Activated CD8-positive, alpha-beta T cell treated with anti-CD3 and anti-CD28 coated beads, Interleukin-2, amount 10 ng/mL, durations not matched to agents 7 days and 5 days (primary cell): Measurements from ENCODE around the gene RBM8A. TPM values are rescaled to one million over a fixed set of nuclear protein-coding genes. Genes with fewer than 3 reads are reported as not detected.

ENCODE experiments used
- ATAC-seq: fragments of 150-1000 bp; cut with Tn5 transposase; one replicate; pipeline ENCODE4 v1.10.0; 2021; ENCODE audit warnings: moderate library complexity
- CTCF ChIA-PET: fragments of 350-600 bp; sonication (Branson Sonifier 250); formaldehyde crosslinking; loops from one replicate; lab custom pipeline; 2021; ENCODE audit warnings: antibody characterized with exemption; lab: Charles Lee
- POLR2A ChIA-PET: fragments of 350-600 bp; sonication (Branson Sonifier 250); formaldehyde crosslinking; loops from one replicate; lab custom pipeline; 2021; ENCODE audit warnings: antibody characterized with exemption; lab: Charles Lee
- DNase-seq: peaks from one replicate; pipeline ENCODE4 v3.0.0-alpha.2; 2020
- H3K27ac Mint-ChIP-seq: one replicate; pipeline ENCODE4 v1.8.0; 2021; ENCODE audit warnings: mild to moderate bottlenecking, mixed read lengths
- H3K27me3 Mint-ChIP-seq: one replicate; pipeline ENCODE4 v1.8.0; 2021; ENCODE audit warnings: low read depth, mixed read lengths
- H3K36me3 Mint-ChIP-seq: one replicate; pipeline ENCODE4 v1.8.0; 2021; ENCODE audit warnings: low read depth, mixed read lengths
- H3K4me1 Mint-ChIP-seq: one replicate; pipeline ENCODE4 v1.8.0; 2021; ENCODE audit warnings: low read depth, mixed read lengths
- H3K4me3 Mint-ChIP-seq: one replicate; pipeline ENCODE4 v1.8.0; 2021; ENCODE audit warnings: mild to moderate bottlenecking, mixed read lengths
- H3K9me3 Mint-ChIP-seq: one replicate; pipeline ENCODE4 v1.8.0; 2022; ENCODE audit warnings: mixed read lengths; ENCODE audit not compliant: insufficient read depth
- total RNA-seq, 2 experiments: library from RNA; stranded (reverse); gene quantifications; one replicate each; pipeline ENCODE4 v1.2.3, GENCODE V29; 2021

RBM8A gene
- total RNA-seq, 2 experiments from 2014 or later: 202 to 204 TPM

DNA sequence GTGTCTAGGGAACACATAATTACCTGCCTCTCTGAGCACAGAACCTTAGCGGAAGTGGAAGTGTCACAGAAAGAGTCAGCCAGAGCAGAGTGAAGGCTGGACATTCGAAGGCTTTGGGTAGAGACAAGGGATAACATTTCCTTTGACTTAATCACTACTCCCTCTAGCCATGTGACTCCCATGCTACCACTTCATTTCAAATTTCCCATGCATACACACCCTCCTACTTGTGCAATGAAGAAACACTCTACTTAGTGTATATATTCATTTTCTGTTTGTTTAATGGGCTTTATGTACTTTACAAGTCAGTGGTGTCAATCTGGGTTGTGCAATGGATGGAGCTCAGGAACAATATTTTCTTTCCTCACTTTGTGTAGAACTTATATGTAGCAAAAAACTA lies 48.6 kb downstream of the RBM8A start:
- H3K4me3 Mint-ChIP-seq: no peak overlapping the region
- no peak overlapping the region for H3K27ac Mint-ChIP-seq
- no peaks in the 10 kb centered on the region for H3K4me1 Mint-ChIP-seq
- peaks cover 24% of the 10 kb centered on the region for H3K27me3 Mint-ChIP-seq
- DNase-seq: no peak
- no peak for ATAC-seq
- ChIA-PET CTCF (interaction anchor here (1.1 to 3.7 kb wide), 4 partner anchors 13 to 33 kb away, joined by 4 to 26 read pairs (median 10); partner anchors contain the start of genes ITGA10, NUDT17 and PIAS3), POLR2A (interaction anchor here (1.1 to 1.3 kb wide), 2 partner anchors 51 to 80 kb away, joined by 3 to 5 read pairs; partner anchors contain the start of gene LIX1L)
- H3K36me3 Mint-ChIP-seq: no peaks in the 10 kb centered on the region
- H3K9me3 Mint-ChIP-seq: no peaks in the 10 kb centered on the region

DNA sequence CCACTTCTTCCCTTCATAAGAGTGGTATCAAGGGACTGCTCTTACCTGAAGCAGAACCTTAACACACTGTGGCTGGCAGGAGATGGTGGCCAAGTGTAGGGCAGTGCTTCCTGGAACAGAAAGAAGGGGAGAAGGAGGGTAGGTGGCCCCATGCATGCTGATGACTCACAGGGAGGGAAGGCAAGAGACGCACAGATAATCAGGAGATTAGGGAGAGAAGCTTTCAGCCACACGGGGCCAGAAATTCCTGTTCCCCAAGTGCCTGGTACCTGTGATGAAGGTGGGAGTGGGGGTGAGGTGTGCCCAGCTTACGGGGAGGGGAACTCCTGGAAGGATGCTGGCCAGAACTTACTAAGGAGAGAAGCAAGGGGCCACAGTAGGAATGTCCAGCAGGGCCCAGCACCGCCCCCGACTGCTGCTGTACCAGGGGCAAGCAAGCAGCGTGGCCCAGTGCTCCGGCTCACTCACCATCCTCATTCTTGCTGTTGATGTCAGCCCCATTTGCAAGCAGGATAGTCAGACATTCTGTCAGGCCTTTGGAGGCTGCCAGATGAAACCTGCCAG lies 49.3 kb downstream of the RBM8A start:
- POLR2A ChIA-PET: interaction anchor here (1.3 kb wide), 1 partner anchor 80 kb away, joined by 5 read pairs; the partner anchor contains the start of gene LIX1L
- no peak for ATAC-seq

DNA sequence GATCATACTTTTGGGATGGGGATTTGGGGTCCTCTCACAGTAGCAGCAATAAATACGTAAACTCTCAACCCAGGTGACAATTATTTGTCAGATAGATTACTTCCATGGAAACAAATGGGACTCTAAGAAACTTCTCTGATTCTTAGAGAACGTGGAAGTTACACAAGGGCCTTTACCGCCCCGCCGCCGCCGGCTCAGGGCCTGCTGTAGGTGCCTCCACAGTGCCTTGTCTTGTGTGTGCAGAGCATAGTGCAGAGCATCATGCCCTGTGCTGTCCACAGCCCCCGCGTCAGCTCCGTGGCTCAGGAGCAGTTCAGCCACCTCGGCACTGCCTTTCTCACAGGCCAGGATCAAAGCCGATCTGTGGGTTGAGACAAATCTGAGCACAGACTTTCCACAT lies 52.6 kb downstream of the RBM8A start:
- no peak overlapping the region for H3K27ac Mint-ChIP-seq
- DNase-seq (no peak), ATAC-seq (no peak)
- H3K4me3 Mint-ChIP-seq: no peak overlapping the region
- H3K36me3 Mint-ChIP-seq: no peaks in the 10 kb centered on the region
- H3K27me3 Mint-ChIP-seq: peaks cover 10% of the 10 kb centered on the region
- ChIA-PET CTCF (interaction anchor here (1.0 to 1.4 kb wide), 3 partner anchors 16 to 29 kb away, joined by 3 to 7 read pairs (median 4); partner anchors contain the start of genes NUDT17 and PIAS3), POLR2A (interaction anchor here (1.2 kb wide), 1 partner anchor 18 kb away, joined by 3 read pairs; no protein-coding TSS in a partner anchor)
- no peaks in the 10 kb centered on the region for H3K9me3 Mint-ChIP-seq
- peaks cover 20% of the 10 kb centered on the region for H3K4me1 Mint-ChIP-seq

More for the DNA sequence above, 49.3 kb downstream of the RBM8A start:
- no peak overlapping the region for H3K27ac Mint-ChIP-seq
- no peaks in the 10 kb centered on the region for H3K9me3 Mint-ChIP-seq
- no peak for DNase-seq
- H3K4me3 Mint-ChIP-seq: no peak overlapping the region
- peaks cover 19% of the 10 kb centered on the region for H3K27me3 Mint-ChIP-seq
- no peaks in the 10 kb centered on the region for H3K36me3 Mint-ChIP-seq
- H3K4me1 Mint-ChIP-seq: peaks cover 2% of the 10 kb centered on the region
- CTCF ChIA-PET: interaction anchor here (1.5 to 3.7 kb wide), 3 partner anchors 14 to 32 kb away, joined by 8 to 26 read pairs (median 12); partner anchors contain the start of genes NUDT17 and PIAS3

DNA sequence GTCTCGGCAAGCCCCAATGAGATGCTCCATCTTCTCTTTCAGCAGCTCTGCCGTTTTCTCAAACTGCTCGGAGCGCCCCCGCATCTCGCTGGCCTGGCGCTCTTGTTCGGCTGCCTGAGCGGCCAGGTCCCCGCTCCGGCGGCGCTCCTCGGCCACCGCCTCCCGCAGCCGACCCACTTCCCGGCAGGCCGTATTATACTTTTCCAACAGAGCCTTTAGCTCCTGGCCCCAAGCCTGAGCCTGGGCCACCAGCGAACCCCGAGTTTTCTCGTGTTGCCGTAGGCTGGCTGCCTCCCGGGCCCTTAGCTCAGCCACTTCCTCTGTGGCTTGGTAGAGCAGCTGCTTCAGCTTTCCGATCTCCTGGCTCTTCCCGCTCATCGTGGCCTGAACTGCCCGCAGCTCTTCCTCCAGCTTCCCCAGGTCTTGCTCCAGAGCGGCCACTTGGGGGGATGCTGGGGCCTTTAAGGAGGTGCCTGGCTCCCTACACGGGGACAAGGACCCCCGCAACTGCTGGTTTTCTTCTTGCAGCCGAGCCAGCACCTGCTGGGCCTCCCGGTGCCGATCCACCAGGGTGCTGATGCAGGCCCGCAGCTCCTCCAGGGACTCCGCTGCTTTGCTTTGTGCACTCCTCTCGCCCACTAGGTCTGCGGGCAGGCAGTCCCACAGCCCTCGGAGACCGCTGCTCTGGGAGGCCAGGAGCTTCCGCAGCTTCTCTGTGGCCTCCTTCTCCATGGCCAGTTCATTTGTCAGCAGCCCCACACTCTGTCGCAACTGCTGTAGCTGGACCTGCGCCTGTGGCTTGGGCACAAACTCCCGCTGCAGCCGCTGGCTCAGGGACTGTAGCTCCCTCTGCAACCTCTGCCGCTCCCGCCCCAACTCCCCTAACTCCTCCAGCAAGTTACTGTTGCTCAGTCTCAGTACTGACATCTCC lies 55.0 kb downstream of the RBM8A start:
- H3K4me3 Mint-ChIP-seq: peak overlapping the region; percentile 67
- ChIA-PET POLR2A (interaction anchor here (0.6 to 2.7 kb wide), 7 partner anchors 9 to 122 kb away, joined by 3 to 16 read pairs (median 5); partner anchors contain the start of genes PEX11B, PIAS3 and RBM8A), CTCF (interaction anchor here (0.8 to 6.2 kb wide), 15 partner anchors 8 to 163 kb away, joined by 3 to 98 read pairs (median 4); partner anchors contain the start of genes ANKRD34A, ANKRD35, NUDT17 and PIAS3)
- H3K36me3 Mint-ChIP-seq: no peaks in the 10 kb centered on the region
- no peaks in the 10 kb centered on the region for H3K9me3 Mint-ChIP-seq
- peak; percentile 92 for ATAC-seq
- peaks cover 17% of the 10 kb centered on the region for H3K27me3 Mint-ChIP-seq
- H3K4me1 Mint-ChIP-seq: peaks cover 20% of the 10 kb centered on the region
- peak; percentile 59 for DNase-seq
- H3K27ac Mint-ChIP-seq: peak overlapping the region; percentile 81

Other genes with a start within 250 kb of the RBM8A start
- under 1 TPM; 0.34 to 0.78 TPM for gene PDZK1, start 220.1 kb downstream of the RBM8A start, total RNA-seq
- gene CD160, start 208.0 kb downstream of the RBM8A start, total RNA-seq: 1 to 10 TPM; 2.4 to 3.1 TPM
- gene RNF115, start 103.4 kb downstream of the RBM8A start, total RNA-seq: 10 to 100 TPM; 15.1 to 15.5 TPM
- gene POLR3C, start 103.3 kb downstream of the RBM8A start, total RNA-seq: 10 to 100 TPM; 29.7 to 31.5 TPM
- gene NUDT17, start 81.9 kb downstream of the RBM8A start, total RNA-seq: 1 to 10 TPM; 2.2 to 3.8 TPM
- 10 to 100 TPM; 19.8 to 23.7 TPM for gene PIAS3, start 68.4 kb downstream of the RBM8A start, total RNA-seq
- 1 to 10 TPM in 1 of 2 experiments, under 1 TPM in 1; 0.76 to 1.1 TPM for gene ANKRD35, start 41.6 kb downstream of the RBM8A start, total RNA-seq
- 1 to 10 TPM; 2.2 to 2.9 TPM for gene ITGA10, start 17.4 kb downstream of the RBM8A start, total RNA-seq
- gene PEX11B, start 8.8 kb downstream of the RBM8A start, total RNA-seq: 10 to 100 TPM; 33.3 to 35.9 TPM
- 10 to 100 TPM; 45.8 to 48.4 TPM for gene LIX1L, start 30.5 kb upstream of the RBM8A start, total RNA-seq
- gene ANKRD34A, start 37.1 kb upstream of the RBM8A start, total RNA-seq: 1 to 10 TPM; 1.8 to 2.4 TPM
- gene POLR3GL, start 37.2 kb upstream of the RBM8A start, total RNA-seq: 10 to 100 TPM; 25.0 to 26.5 TPM
- gene TXNIP, start 69.1 kb upstream of the RBM8A start, total RNA-seq: 100 to 1,000 TPM; 190 to 195 TPM
- gene HJV, start 94.3 kb upstream of the RBM8A start, total RNA-seq: not detected
- 1 to 10 TPM; 2.5 to 2.6 TPM for gene NBPF10, start 217.3 kb upstream of the RBM8A start, total RNA-seq